Measurements from ENCODE around the gene ADPRH. TPM values are rescaled to one million over a fixed set of nuclear protein-coding genes. Genes with fewer than 3 reads are reported as not detected.
A peak's percentile ranks its signal among the peaks of the same experiment; 100 is the strongest.

The ADPRH gene
- total and polyA plus RNA-seq, 10 of the 15 experiments (the other 5 are each of a cell fraction or from before 2014, with no cell fraction given) = 2.3 to 32.6 (median 19.0) TPM

- TF ChIP-seq BCLAF1 (IDR thresholded peaks at IDR 0.05) = no peak
- TF ChIP-seq CHD2 (IDR thresholded peaks at IDR 0.05; ENCODE audit: borderline replicate concordance, low read depth, low read length) = no peak
- no peak for TF ChIP-seq KAT2A (conservative IDR thresholded peaks at IDR 0.05; ENCODE audit: control insufficient read depth, low read depth, low read length)
Observed at GRCh38 chr3:119626196-119626595, 46.9 kb downstream of the ADPRH start (continued).

DNA sequence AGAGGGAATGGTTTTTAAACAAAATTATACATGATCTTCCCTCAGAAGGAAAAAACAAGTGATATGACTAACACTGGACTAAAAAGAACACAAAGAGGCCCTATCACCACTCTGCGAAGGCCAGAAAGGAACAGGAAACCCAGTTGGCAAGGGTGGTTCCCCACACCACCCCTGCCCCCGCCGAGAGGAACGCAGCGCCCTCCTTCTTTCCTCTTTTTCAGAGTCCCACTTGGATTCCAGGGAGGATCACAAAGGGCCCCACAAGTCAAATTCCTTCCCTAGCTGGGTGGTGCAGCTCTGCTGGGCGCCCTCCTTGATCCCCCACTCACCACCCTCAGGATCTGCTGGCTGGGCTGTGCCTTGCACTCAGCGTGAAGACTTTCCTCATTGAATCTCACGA lies 48.2 kb downstream of the ADPRH start:
- intact Hi-C loops (cut with micrococcal nuclease; ENCODE audit: unreplicated experiment) = no loop called here
- Histone ChIP-seq H2AFZ (ENCODE audit: control insufficient read depth, low read depth, low read length) (peak overlapping the region; percentile 71), H3K4me1 (ENCODE audit: control insufficient read depth, insufficient read depth, low read length) (peaks cover 49% of the 10 kb centered on the region), H3K4me3 (0 out of 2 replicates have a peak overlapping the region, but pooled peaks have one; percentile 11), H3K27me3 (replicated peaks in 1 of 2; ENCODE audit: control insufficient read depth in 2 of 2, insufficient read depth in 2 of 2, low read length in 1 of 2) (no peaks in the 10 kb centered on the region), H3K36me3 (ENCODE audit: control insufficient read depth in 2 of 2, insufficient read depth in 2 of 2, low read length in 1 of 2) (no peaks in the 10 kb centered on the region; a peak in 1 of 4 replicates), H3K9ac (ENCODE audit: control insufficient read depth, insufficient read depth, low read length) (peak overlapping the region; percentile 41), H3K27ac (ENCODE audit: control insufficient read depth, insufficient read depth) (peak overlapping the region; percentile 84), H3K4me2 (ENCODE audit: control insufficient read depth, insufficient read depth) (peak overlapping the region; percentile 60), H3K9me3 (replicated peaks; ENCODE audit: control insufficient read depth, insufficient read depth, low read length) (peaks cover 2% of the 10 kb centered on the region; the same call in 1 of the 3 replicates), H3K79me2 (ENCODE audit: control insufficient read depth, insufficient read depth, low read length) (no peaks in the 10 kb centered on the region), H4K20me1 (ENCODE audit: control insufficient read depth, insufficient read depth) (no peaks in the 10 kb centered on the region)
- no TSS peak for BruUV-seq (replicated peaks)
- ATAC-seq (peak; percentile 56), FAIRE-seq (no peak), DNase-seq (ENCODE audit: low read depth, low spot score) (peak; percentile 34)
- POLR2A ChIA-PET = interaction anchor here (1.3 to 6.1 kb wide), 6 partner anchors 10 to 67 kb away, joined by 3 to 103 read pairs (median 7); partner anchors contain the start of genes COX17 and PLA1A
- SMC1A ChIA-PET (ENCODE audit: uncharacterized antibody, unreplicated experiment) = interaction anchor here (0.6 to 9.4 kb wide), 21 partner anchors 10 to 322 kb away, joined by 3 to 128 read pairs (median 5); partner anchors contain the start of gene COX17
- CTCF ChIA-PET = interaction anchor here (0.5 to 3.5 kb wide), 15 partner anchors 9 to 356 kb away, joined by 3 to 42 read pairs (median 5); partner anchors contain the start of genes CD80 and COX17
- RAD21 ChIA-PET (ENCODE audit: unreplicated experiment) = interaction anchor here (1.1 to 7.8 kb wide), 11 partner anchors 9 to 129 kb away, joined by 3 to 103 read pairs (median 6); partner anchors contain the start of genes COX17 and TIMMDC1
- in situ Hi-C loops (cut with MboI) = no loop called here
- WGBS (ENCODE audit: insufficient coverage, insufficient replicate concordance, low lambda C conversion rate, missing lambda C conversion rate) = 12% methylated on average over 8 of the region's 8 CpGs
- no peak for TF ChIP-seq PAX5 (IDR thresholded peaks at IDR 0.05; ENCODE audit: borderline replicate concordance, low read depth, low read length)
- TF ChIP-seq HSF1 (IDR thresholded peaks at IDR 0.05; ENCODE audit: low read depth, low read length) = no peak
- TF ChIP-seq POLR2AphosphoS5 (IDR thresholded peaks at IDR 0.05; ENCODE audit: low read length) = 0 out of 2 replicates have a peak, but pooled peaks have one; percentile 4
- TF ChIP-seq EED (IDR thresholded peaks at IDR 0.05; ENCODE audit: low read depth) = peak; percentile 71
- no peak for TF ChIP-seq E2F4 (IDR thresholded peaks at IDR 0.05; ENCODE audit: low read depth, low read length)
- 0 out of 2 replicates have a peak, but pooled peaks have one; percentile 35 for TF ChIP-seq NBN (IDR thresholded peaks at IDR 0.05)
- TF ChIP-seq TCF12 (IDR thresholded peaks at IDR 0.05; ENCODE audit: low read depth, low read length) = no peak
- 0 out of 2 replicates have a peak, but pooled peaks have one; percentile 14 for TF ChIP-seq JUNB (IDR thresholded peaks at IDR 0.05)
- 0 out of 2 replicates have a peak, but pooled peaks have one; percentile 5 for TF ChIP-seq MEF2A (IDR thresholded peaks at IDR 0.05; ENCODE audit: insufficient read depth, low read depth, low read length)
- TF ChIP-seq, protein P1, sequence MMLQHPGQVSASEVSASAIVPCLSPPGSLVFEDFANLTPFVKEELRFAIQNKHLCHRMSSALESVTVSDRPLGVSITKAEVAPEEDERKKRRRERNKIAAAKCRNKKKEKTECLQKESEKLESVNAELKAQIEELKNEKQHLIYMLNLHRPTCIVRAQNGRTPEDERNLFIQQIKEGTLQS (IDR thresholded peaks at IDR 0.05; ENCODE audit: borderline replicate concordance, extremely low read depth, low read depth, low read length) = no peak
